ENCODE measurements around the gene ZNF337.
"Not testable (repeated sequence)": the region's sequence is repeated elsewhere in the genome, so short reads cannot be mapped to it uniquely, and the experiment has no call there.

The ZNF337 gene

GRCh38 chr20:25723975-25724374 is 27.3 kb upstream of the ZNF337 start:
- H3K27ac ChIP-seq (ENCODE audit: low read depth, low read length, severe bottlenecking) = no peak overlapping the region
- no peaks in the 10 kb centered on the region for H3K4me1 ChIP-seq (ENCODE audit: control insufficient read depth, insufficient read depth, low read length, poor library complexity, severe bottlenecking)
- no peaks in the 10 kb centered on the region for H3K36me3 ChIP-seq (ENCODE audit: control insufficient read depth, insufficient read depth, low read length)
- no peak overlapping the region for H3K4me3 ChIP-seq (ENCODE audit: extremely low read depth, insufficient read depth, low read length, poor library complexity, severe bottlenecking)
- H3K9me3 ChIP-seq (ENCODE audit: control insufficient read depth, low read length) = peaks cover 13% of the 10 kb centered on the region
- WGBS, 2 experiments (ENCODE audit: insufficient coverage in 2 of 2) = 100% methylated on average over 1 of the region's 2 CpGs; no CpG with 5 or more reads in 1 of the 2 experiments

DNA sequence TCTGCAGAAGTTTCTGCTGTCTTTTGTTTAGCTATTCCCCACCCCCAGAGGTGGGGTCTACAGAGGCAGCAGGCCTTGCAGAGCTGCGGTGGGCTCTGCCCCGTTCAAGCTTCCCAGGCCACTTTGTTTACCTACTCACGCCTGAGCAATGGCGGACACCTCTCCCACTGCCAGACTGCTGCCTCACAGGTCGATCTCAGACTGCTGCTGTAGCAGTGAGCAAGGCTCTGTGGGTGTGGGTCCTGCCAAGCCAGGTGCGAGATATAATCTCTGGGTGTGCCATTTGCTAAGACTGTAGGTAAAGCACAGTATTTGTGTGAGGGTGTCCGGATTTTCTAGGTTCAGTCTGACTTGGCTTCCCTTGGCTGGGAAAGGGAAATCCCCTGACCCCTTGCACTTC is 23.6 kb upstream of the ZNF337 start:
- H3K4me3 ChIP-seq (ENCODE audit: extremely low read depth, insufficient read depth, low read length, poor library complexity, severe bottlenecking) = no peak overlapping the region
- 84 to 87% methylated on average over 4 to 5 of the region's 7 CpGs for WGBS, 2 experiments (ENCODE audit: insufficient coverage in 2 of 2)
- no peaks in the 10 kb centered on the region for H3K4me1 ChIP-seq (ENCODE audit: control insufficient read depth, insufficient read depth, low read length, poor library complexity, severe bottlenecking)
- no peak overlapping the region for H3K27ac ChIP-seq (ENCODE audit: low read depth, low read length, severe bottlenecking)
- no peaks in the 10 kb centered on the region for H3K36me3 ChIP-seq (ENCODE audit: control insufficient read depth, insufficient read depth, low read length)
- H3K9me3 ChIP-seq (ENCODE audit: control insufficient read depth, low read length) = no peaks in the 10 kb centered on the region

DNA sequence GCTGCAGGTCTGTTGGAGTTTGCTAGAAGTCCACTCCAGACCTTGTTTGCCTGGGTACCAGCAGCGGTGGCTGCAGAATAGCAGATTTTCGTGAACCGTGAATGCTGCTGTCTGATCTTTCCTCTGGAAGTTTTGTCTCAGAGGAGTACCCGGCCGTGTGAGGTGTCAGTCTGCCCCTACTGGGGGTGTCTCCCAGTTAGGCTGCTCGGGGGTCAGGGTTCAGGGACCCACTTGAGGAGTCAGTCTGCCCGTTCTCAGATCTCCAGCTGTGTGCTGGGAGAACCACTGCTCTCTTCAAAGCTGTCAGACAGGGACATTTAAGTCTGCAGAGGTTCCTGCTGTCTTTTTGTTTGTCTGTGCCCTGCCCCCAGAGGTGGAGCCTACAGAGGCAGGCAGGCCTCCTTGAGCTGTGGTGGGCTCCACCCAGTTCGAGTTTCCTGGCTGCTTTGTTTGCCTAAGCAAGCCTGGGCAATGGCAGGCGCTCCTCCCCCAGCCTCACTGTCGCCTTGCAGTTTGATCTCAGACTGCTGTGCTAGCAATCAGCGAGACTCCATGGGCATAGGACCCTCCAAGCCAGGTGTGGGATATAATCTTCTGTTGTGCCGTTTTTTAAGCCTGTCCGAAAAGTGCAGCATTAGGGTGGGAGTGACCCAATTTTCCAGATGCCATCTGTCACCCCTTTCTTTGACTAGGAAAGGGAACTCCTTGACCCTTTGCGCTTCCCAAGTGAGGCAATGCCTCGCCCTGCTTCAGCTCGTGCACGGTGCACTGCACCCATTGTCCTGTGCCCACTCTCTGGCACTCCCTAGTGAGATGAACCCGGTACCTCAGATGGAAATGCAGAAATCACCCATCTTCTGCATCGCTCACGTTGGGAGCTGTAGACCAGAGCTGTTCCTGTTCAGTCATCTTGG is 22.5 kb upstream of the ZNF337 start:
- H3K9me3 ChIP-seq (ENCODE audit: control insufficient read depth, low read length); H3K36me3 ChIP-seq (ENCODE audit: control insufficient read depth, insufficient read depth, low read length); H3K4me3 ChIP-seq (ENCODE audit: extremely low read depth, insufficient read depth, low read length, poor library complexity, severe bottlenecking); H3K4me1 ChIP-seq (ENCODE audit: control insufficient read depth, insufficient read depth, low read length, poor library complexity, severe bottlenecking); H3K27ac ChIP-seq (ENCODE audit: low read depth, low read length, severe bottlenecking): not testable (repeated sequence)
- WGBS, 2 experiments (ENCODE audit: insufficient coverage in 2 of 2) = 61 to 63% methylated on average over 16 to 18 of the region's 20 CpGs

DNA sequence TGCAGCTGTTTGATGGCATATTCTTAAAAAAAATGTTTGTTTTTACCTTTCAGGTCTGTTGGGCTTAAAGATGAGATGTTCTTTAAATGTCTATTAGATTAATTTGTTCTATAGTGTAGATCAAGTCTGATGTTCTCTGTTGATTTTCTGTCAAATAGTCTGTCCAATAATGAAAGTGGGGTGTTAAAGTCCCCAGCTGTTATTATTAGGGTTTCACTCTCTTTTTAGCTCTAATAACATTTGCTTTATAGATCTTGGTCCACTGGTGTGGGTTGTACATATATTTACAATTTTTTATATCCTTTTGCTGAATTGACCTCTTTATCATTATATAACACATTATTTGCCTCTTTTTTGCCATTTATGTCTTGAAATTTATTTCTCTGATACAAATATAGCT is 11.0 kb upstream of the ZNF337 start:
- no peaks in the 10 kb centered on the region for H3K9me3 ChIP-seq (ENCODE audit: control insufficient read depth, low read length)
- H3K36me3 ChIP-seq (ENCODE audit: control insufficient read depth, insufficient read depth, low read length) = no peaks in the 10 kb centered on the region
- no peak overlapping the region for H3K27ac ChIP-seq (ENCODE audit: low read depth, low read length, severe bottlenecking)

DNA sequence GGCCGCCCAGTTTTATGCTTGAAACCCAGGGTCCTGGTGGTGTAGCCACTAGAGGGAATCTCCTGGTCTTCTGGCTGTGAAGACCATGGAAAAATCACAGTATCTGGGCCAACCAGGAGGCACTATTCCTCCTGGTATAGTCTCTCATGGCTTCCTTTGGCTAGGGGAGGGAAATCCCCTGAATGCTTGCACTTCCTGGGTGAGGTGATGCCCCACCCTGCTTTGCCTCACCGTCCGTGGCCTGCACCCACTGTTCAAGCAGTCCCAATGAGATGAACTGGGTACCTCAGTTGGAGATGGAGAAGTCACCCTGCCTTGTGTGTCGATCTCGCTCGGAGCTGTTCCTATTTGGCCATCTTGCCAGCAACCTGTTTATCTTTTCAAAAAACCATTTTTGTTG is 10.1 kb upstream of the ZNF337 start:
- Histone ChIP-seq H3K9me3 (ENCODE audit: control insufficient read depth, low read length) (no peaks in the 10 kb centered on the region), H3K27ac (ENCODE audit: low read depth, low read length, severe bottlenecking) (no peak overlapping the region), H3K36me3 (ENCODE audit: control insufficient read depth, insufficient read depth, low read length) (no peaks in the 10 kb centered on the region), H3K4me1 (ENCODE audit: control insufficient read depth, insufficient read depth, low read length, poor library complexity, severe bottlenecking) (no peaks in the 10 kb centered on the region), H3K4me3 (ENCODE audit: extremely low read depth, insufficient read depth, low read length, poor library complexity, severe bottlenecking) (no peak overlapping the region)
- WGBS, 2 experiments (ENCODE audit: insufficient coverage in 2 of 2) = 84 to 98% methylated on average over 4 to 6 of the region's 6 CpGs

More for the DNA sequence above, 11.0 kb upstream of the ZNF337 start:
- Histone ChIP-seq H3K4me1 (ENCODE audit: control insufficient read depth, insufficient read depth, low read length, poor library complexity, severe bottlenecking) (no peaks in the 10 kb centered on the region), H3K4me3 (ENCODE audit: extremely low read depth, insufficient read depth, low read length, poor library complexity, severe bottlenecking) (no peak overlapping the region)

DNA sequence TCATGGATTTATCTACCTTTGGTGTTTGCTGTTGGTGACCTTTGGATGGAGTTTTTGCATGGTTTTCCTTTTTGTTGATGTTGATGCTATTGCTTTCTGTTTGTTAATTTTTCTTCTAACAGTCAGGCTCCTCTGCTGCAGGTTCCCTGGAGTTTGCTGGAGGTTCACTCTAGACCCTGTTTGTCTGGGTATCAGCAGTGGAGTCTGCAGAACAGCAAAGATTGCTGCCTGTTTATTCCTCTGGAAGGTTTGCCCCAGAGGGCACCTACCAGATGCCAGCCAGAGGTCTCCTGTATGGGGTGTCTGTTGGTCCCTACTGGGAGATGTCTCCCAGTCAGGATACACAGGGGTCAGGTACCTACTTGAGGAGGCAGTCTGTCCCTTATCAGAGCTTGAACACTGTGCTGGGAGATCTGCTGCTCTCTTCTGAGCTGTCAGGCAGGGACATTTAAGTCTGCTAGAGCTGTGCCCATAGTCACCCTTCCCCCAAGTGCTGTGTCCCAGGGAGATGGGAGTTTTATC is 9.2 kb upstream of the ZNF337 start:
- H3K27ac ChIP-seq (ENCODE audit: low read depth, low read length, severe bottlenecking) = no peak overlapping the region
- H3K4me1 ChIP-seq (ENCODE audit: control insufficient read depth, insufficient read depth, low read length, poor library complexity, severe bottlenecking) = no peaks in the 10 kb centered on the region
- H3K36me3 ChIP-seq (ENCODE audit: control insufficient read depth, insufficient read depth, low read length) = no peaks in the 10 kb centered on the region
- no peak overlapping the region for H3K4me3 ChIP-seq (ENCODE audit: extremely low read depth, insufficient read depth, low read length, poor library complexity, severe bottlenecking)
- H3K9me3 ChIP-seq (ENCODE audit: control insufficient read depth, low read length) = no peaks in the 10 kb centered on the region

DNA sequence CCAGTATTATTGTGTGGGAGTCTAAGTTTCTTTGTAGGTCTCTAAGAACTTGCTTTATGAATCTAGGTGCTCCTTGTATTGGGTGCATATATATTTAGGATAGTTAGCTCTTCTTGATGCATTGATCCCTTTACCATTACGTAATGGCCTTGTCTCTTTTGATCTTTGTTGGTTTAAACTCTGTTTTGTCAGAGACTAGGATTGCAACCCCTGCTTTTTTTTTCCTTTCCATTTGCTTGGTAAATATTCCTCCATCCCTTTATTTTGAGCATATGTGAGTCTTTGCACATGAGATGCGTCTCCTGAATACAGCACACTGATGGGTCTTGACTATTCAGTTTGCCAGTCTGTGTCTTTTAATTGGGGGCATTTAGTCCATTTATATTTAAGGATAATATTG is 7.7 kb upstream of the ZNF337 start:
- not testable (repeated sequence) for H3K9me3 ChIP-seq (ENCODE audit: control insufficient read depth, low read length); H3K4me1 ChIP-seq (ENCODE audit: control insufficient read depth, insufficient read depth, low read length, poor library complexity, severe bottlenecking); H3K36me3 ChIP-seq (ENCODE audit: control insufficient read depth, insufficient read depth, low read length); H3K27ac ChIP-seq (ENCODE audit: low read depth, low read length, severe bottlenecking); H3K4me3 ChIP-seq (ENCODE audit: extremely low read depth, insufficient read depth, low read length, poor library complexity, severe bottlenecking)
- WGBS, 2 experiments (ENCODE audit: insufficient coverage in 2 of 2) = 90 to 100% methylated on average over 2 of the region's 2 CpGs

DNA sequence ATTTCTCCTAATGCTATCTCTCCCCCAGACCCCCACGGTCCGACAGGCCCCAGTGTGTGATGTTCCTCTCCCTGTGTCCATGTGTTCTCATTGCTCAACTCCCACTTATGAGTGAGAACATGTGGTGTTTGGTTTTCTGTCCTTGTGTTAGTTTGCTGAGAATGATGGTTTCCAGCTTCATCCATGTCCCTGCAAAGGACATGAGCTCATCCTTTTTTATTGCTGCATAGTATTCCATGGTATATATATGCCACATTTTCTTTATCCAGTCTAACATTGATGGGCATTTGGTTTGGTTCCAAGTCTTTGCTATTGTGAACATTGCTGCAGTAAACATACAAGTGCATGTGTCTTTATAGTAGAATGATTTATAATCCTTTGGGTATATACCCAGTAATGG is 4.2 kb upstream of the ZNF337 start:
- no CpG with 5 or more reads among the region's 2 CpGs for WGBS, 2 experiments (ENCODE audit: insufficient coverage in 2 of 2)
- H3K36me3 ChIP-seq (ENCODE audit: control insufficient read depth, insufficient read depth, low read length); H3K4me3 ChIP-seq (ENCODE audit: extremely low read depth, insufficient read depth, low read length, poor library complexity, severe bottlenecking); H3K9me3 ChIP-seq (ENCODE audit: control insufficient read depth, low read length); H3K4me1 ChIP-seq (ENCODE audit: control insufficient read depth, insufficient read depth, low read length, poor library complexity, severe bottlenecking); H3K27ac ChIP-seq (ENCODE audit: low read depth, low read length, severe bottlenecking): not testable (repeated sequence)

- 67% methylated on average over 1 of the region's 1 CpG; no CpG with 5 or more reads in 1 of the 2 experiments for WGBS, 2 experiments (ENCODE audit: insufficient coverage in 2 of 2)
These were observed 3.3 kb upstream of the ZNF337 start for GRCh38 chr20:25699914-25700313.

GRCh38 chr20:25697132-25697446 is 436 bp upstream of the ZNF337 start:
- no CpG with 5 or more reads among the region's 3 CpGs for WGBS, 2 experiments (ENCODE audit: insufficient coverage in 2 of 2)
- Histone ChIP-seq H3K36me3 (ENCODE audit: control insufficient read depth, insufficient read depth, low read length) (peaks cover 23% of the 10 kb centered on the region), H3K9me3 (ENCODE audit: control insufficient read depth, low read length) (no peaks in the 10 kb centered on the region), H3K4me3 (ENCODE audit: extremely low read depth, insufficient read depth, low read length, poor library complexity, severe bottlenecking) (peak overlapping the region; percentile 86), H3K27ac (ENCODE audit: low read depth, low read length, severe bottlenecking) (no peak overlapping the region), H3K4me1 (ENCODE audit: control insufficient read depth, insufficient read depth, low read length, poor library complexity, severe bottlenecking) (no peaks in the 10 kb centered on the region)

More at GRCh38 chr20:25699914-25700313, 3.3 kb upstream of the ZNF337 start:
- no peaks in the 10 kb centered on the region for H3K36me3 ChIP-seq (ENCODE audit: control insufficient read depth, insufficient read depth, low read length)
- no peaks in the 10 kb centered on the region for H3K9me3 ChIP-seq (ENCODE audit: control insufficient read depth, low read length)
- H3K27ac ChIP-seq (ENCODE audit: low read depth, low read length, severe bottlenecking) = no peak overlapping the region
- no peak overlapping the region for H3K4me3 ChIP-seq (ENCODE audit: extremely low read depth, insufficient read depth, low read length, poor library complexity, severe bottlenecking)
- no peaks in the 10 kb centered on the region for H3K4me1 ChIP-seq (ENCODE audit: control insufficient read depth, insufficient read depth, low read length, poor library complexity, severe bottlenecking)

DNA sequence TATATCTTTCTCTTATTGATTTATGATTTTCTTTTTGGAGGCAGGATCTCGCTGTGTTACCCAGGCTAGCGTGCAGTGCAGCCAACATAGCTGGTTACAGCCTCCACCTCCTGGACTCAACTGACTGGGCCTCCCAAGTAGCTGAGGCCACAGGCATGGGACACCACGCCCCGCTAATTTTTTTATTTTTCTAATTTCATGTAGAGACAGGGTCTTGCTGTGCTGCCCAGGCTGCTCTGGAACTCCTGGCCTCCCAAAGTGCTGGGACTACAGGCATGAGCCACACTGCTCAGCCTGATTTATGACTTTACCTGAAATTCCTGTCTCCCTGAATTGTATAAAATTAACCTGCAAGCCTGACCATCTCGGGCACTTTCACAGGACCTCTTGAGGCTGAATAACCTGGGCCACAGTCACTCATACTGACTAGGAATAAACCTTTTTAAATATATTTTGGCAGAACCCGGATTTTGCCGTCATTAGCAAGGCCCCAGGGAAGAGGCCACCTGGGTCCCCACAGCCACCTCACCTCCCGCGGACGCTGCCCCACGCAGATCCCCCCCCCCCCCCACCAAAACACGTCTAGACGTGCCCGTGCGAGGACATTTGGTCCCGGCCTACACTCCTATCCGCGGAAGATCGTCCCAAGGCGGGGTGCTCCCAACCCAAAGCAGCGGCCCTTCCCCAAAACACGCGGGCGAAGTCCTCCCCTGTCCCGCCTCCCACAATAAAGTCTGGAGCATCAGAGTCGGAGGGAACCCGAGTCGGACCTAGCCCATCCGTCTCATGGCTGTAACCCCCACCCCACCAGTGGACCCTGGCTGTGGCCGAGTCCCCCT is 902 bp downstream of the ZNF337 start:
- no peaks in the 10 kb centered on the region for H3K9me3 ChIP-seq (ENCODE audit: control insufficient read depth, low read length)
- H3K36me3 ChIP-seq (ENCODE audit: control insufficient read depth, insufficient read depth, low read length) = peaks cover 31% of the 10 kb centered on the region
- H3K4me1 ChIP-seq (ENCODE audit: control insufficient read depth, insufficient read depth, low read length, poor library complexity, severe bottlenecking) = no peaks in the 10 kb centered on the region
- peak overlapping the region; percentile 96 for H3K27ac ChIP-seq (ENCODE audit: low read depth, low read length, severe bottlenecking)
- 6 to 23% methylated on average over 16 to 20 of the region's 30 CpGs for WGBS, 2 experiments (ENCODE audit: insufficient coverage in 2 of 2)
- H3K4me3 ChIP-seq (ENCODE audit: extremely low read depth, insufficient read depth, low read length, poor library complexity, severe bottlenecking) = peak overlapping the region; percentile 86

Measured in mesodermal cell (in vitro differentiated cells).